GM12878 (cell line): ENCODE data around the gene RCHY1. TPM values are rescaled to one million over a fixed set of nuclear protein-coding genes. Genes with fewer than 3 reads are reported as not detected.

Source experiments
- ATAC-seq: fragments of 200-7000 bp; cut with Tn5 transposase; 3 replicates; pipeline ENCODE4 v1.9.1; 2020; ENCODE audit warnings: mild to moderate bottlenecking, moderate library complexity
- BruUV-seq: library from RNA; stranded (reverse); fragments of 400-500 nt; replicated peaks from 2 replicates; lab custom pipeline; 2021; lab: Mats Ljungman, UMichigan
- CTCF ChIA-PET: fragments of 300-600 bp; sonication (Branson Sonifier 250); formaldehyde crosslinking; extraction: SDS; loops from one replicate; lab custom pipeline; 2021; ENCODE audit warnings: inconsistent platforms; lab: Yijun Ruan, JAX
- POLR2A ChIA-PET: fragments of 350-600 bp; formaldehyde crosslinking; extraction: SDS; loops from one replicate; lab custom pipeline; 2021; ENCODE audit warnings: inconsistent platforms; lab: Charles Lee
- RAD21 ChIA-PET: fragments of 300-600 bp; sonication (Branson Sonifier 250); formaldehyde crosslinking; loops from one replicate; lab custom pipeline; 2023; ENCODE audit warnings: antibody characterized with exemption; ENCODE audit not compliant: unreplicated experiment; lab: Charles Lee
- SMC1A ChIA-PET: fragments of 300-600 bp; sonication (Branson Sonifier 250); formaldehyde crosslinking; loops from one replicate; lab custom pipeline; 2023; ENCODE audit not compliant: unreplicated experiment, uncharacterized antibody; lab: Charles Lee
- DNase-seq: peaks from one replicate; pipeline ENCODE4 v3.0.0-alpha.2; 2011; ENCODE audit warnings: low read depth, low spot score
- FAIRE-seq: peaks from 3 replicates; lab custom pipeline; 2011; peaks lifted over from hg19 to GRCh38; lab: Jason Lieb, UNC
- H2AFZ ChIP-seq: 2 replicates; pipeline ENCODE4 v1.6.0; 2011; ENCODE audit warnings: low read depth, low read length, control low read depth; ENCODE audit not compliant: control insufficient read depth
- H3K27ac ChIP-seq: 2 replicates; pipeline ENCODE4 v1.5.1; 2011; ENCODE audit warnings: control low read depth; ENCODE audit not compliant: control insufficient read depth, insufficient read depth
- H3K27me3 ChIP-seq, 2 experiments: replicated peaks in 1 of 2; 2 replicates each; pipeline versions ENCODE4 v1.6.0 to v1.6.1; 2011; ENCODE audit warnings: low read length in 1 of 2; ENCODE audit not compliant: control insufficient read depth in 2 of 2, insufficient read depth in 2 of 2
- H3K36me3 ChIP-seq, 2 experiments: 2 replicates each; pipeline ENCODE4 v1.5.1; 2011; ENCODE audit warnings: low read length in 1 of 2; ENCODE audit not compliant: control insufficient read depth in 2 of 2, insufficient read depth in 2 of 2
- H3K4me1 ChIP-seq: 2 replicates; pipeline ENCODE4 v1.6.1; 2011; ENCODE audit warnings: mild to moderate bottlenecking, low read length, moderate library complexity, mixed read lengths; ENCODE audit not compliant: control insufficient read depth, insufficient read depth
- H3K4me2 ChIP-seq: 2 replicates; pipeline ENCODE4 v1.6.0; 2011; ENCODE audit warnings: control low read depth; ENCODE audit not compliant: control insufficient read depth, insufficient read depth
- H3K4me3 ChIP-seq: fragments of 200-600 bp; sonication (generic); 2 replicates; pipeline ENCODE4 v1.5.1; 2016
- H3K79me2 ChIP-seq: 2 replicates; pipeline ENCODE4 v1.6.0; 2011; ENCODE audit warnings: low read length; ENCODE audit not compliant: control insufficient read depth, insufficient read depth
- H3K9ac ChIP-seq: 2 replicates; pipeline ENCODE4 v1.8.0; 2011; ENCODE audit warnings: low read length, control low read depth, mixed read lengths; ENCODE audit not compliant: control insufficient read depth, insufficient read depth
- H3K9me3 ChIP-seq: replicated peaks from 3 replicates; pipeline ENCODE4 v1.5.1; 2011; ENCODE audit warnings: mild to moderate bottlenecking, low read length; ENCODE audit not compliant: control insufficient read depth, insufficient read depth
- H4K20me1 ChIP-seq: 2 replicates; pipeline ENCODE4 v1.6.0; 2011; ENCODE audit not compliant: control insufficient read depth, insufficient read depth
- BACH1 ChIP-seq: fragments of 450-650 bp; IDR thresholded peaks from 2 replicates; pipeline ENCODE4 v1.6.1; 2017; ENCODE audit warnings: mild to moderate bottlenecking, borderline replicate concordance
- BCL11A ChIP-seq: IDR thresholded peaks from 2 replicates; pipeline ENCODE4 v1.6.1; 2011; ENCODE audit warnings: low read depth, low read length
- BMI1 ChIP-seq: fragments of 450-650 bp; IDR thresholded peaks from 2 replicates; pipeline ENCODE4 v1.6.1; 2016; ENCODE audit warnings: mild to moderate bottlenecking, moderate library complexity, borderline replicate concordance
- EED ChIP-seq: sonication (generic); IDR thresholded peaks from 2 replicates; pipeline ENCODE4 v1.6.1; 2016; ENCODE audit warnings: antibody characterized with exemption, low read depth
- FOXM1 ChIP-seq: IDR thresholded peaks from 2 replicates; pipeline ENCODE4 v1.6.1; 2012; ENCODE audit warnings: low read depth, mild to moderate bottlenecking, inconsistent platforms, low read length, moderate library complexity
- HDAC6 ChIP-seq: fragments of 200-600 bp; sonication (generic); IDR thresholded peaks from one replicate; pipeline ENCODE4 v1.8.0; 2017; ENCODE audit warnings: antibody characterized with exemption; ENCODE audit not compliant: unreplicated experiment
- HDGF ChIP-seq: fragments of 450-650 bp; IDR thresholded peaks from 2 replicates; pipeline ENCODE4 v1.6.1; 2016; ENCODE audit warnings: antibody characterized with exemption
- JUND ChIP-seq: IDR thresholded peaks from 2 replicates; pipeline ENCODE4 v1.6.1; 2012; ENCODE audit warnings: low read depth, mild to moderate bottlenecking, low read length, improper control_type of control experiment, moderate library complexity
- MEF2B ChIP-seq: fragments of 450-650 bp; IDR thresholded peaks from 2 replicates; pipeline ENCODE4 v1.6.1; 2018; ENCODE audit warnings: mild to moderate bottlenecking, moderate library complexity; ENCODE audit not compliant: partially characterized antibody, poor library complexity, severe bottlenecking
- MYB ChIP-seq: fragments of 150-350 bp; IDR thresholded peaks from 2 replicates; pipeline ENCODE4 v1.6.1; 2014; ENCODE audit warnings: mild to moderate bottlenecking, low read depth, low read length, borderline replicate concordance
- RAD21 ChIP-seq: IDR thresholded peaks from 2 replicates; pipeline ENCODE4 v1.6.1; 2011; ENCODE audit warnings: mild to moderate bottlenecking, low read depth, low read length, moderate library complexity; ENCODE audit not compliant: insufficient read depth
- TARDBP ChIP-seq: IDR thresholded peaks from 2 replicates; pipeline ENCODE4 v1.6.1; 2016; ENCODE audit warnings: borderline replicate concordance
- TCF12 ChIP-seq: IDR thresholded peaks from 2 replicates; pipeline ENCODE4 v1.6.1; 2011; ENCODE audit warnings: low read depth, mild to moderate bottlenecking, low read length
- ZNF274 ChIP-seq: IDR thresholded peaks from one replicate; pipeline ENCODE4 v1.8.0; 2011; ENCODE audit not compliant: insufficient read length, insufficient read depth
- WGBS: methylation state at CpG from one replicate; pipeline ENCODE4 v1.1.6; 2016; ENCODE audit warnings: low lambda C conversion rate; ENCODE audit not compliant: insufficient replicate concordance, insufficient coverage; ENCODE audit errors: missing lambda C conversion rate; 5-methylcytosine and 5-hydroxymethylcytosine counted together
- in situ Hi-C: fragments of 300-500 bp; cut with MboI; formaldehyde crosslinking; loops from 9 replicates; pipeline ENCODE4 v1.14.3; 2018; ENCODE audit warnings: mixed read lengths
- intact Hi-C: fragments of 100-400 bp; cut with micrococcal nuclease; formaldehyde crosslinking; loops from one replicate; pipeline ENCODE4 v1.14.2; 2022; ENCODE audit not compliant: unreplicated experiment
- polyA plus RNA-seq, 11 experiments: library from polyadenylated mRNA; depleted of rRNA in 4 of 11; unstranded in 6 of 11; stranded (reverse) in 5 of 11; fragments of >200 nt; fragmentation: Nextera tagmentation in 4 of 11; fragmentation: Illumina TruSeq in 1 of 11; extraction: Ambion mirVana in 4 of 11; extraction: Trizol in 1 of 11; gene quantifications; 1 replicate in 1 of 11; 2 replicates in 10 of 11; pipeline versions ENCODE4 v1.2.1 to v1.2.3, GENCODE V29; 2011 to 2016; ENCODE audit warnings: inconsistent platforms in 2 of 11, missing spikeins in 2 of 11, low read depth in 1 of 11
- total RNA-seq, 4 experiments: library from RNA; depleted of rRNA in 3 of 4; stranded (reverse); fragments of >200 nt in 3 of 4; fragmentation: Illumina TruSeq in 1 of 4; extraction: Trizol in 1 of 4; gene quantifications; 2 replicates each; pipeline versions ENCODE4 v1.2.1 to v1.2.3, GENCODE V29; 2013 to 2021
- TF ChIP-seq, protein P1 (sequence below): fragments of 450-650 bp; formaldehyde crosslinking; IDR thresholded peaks from 2 replicates; pipeline ENCODE4 v1.5.0; 2022; ENCODE audit warnings: mild to moderate bottlenecking, missing genetic modification characterization
- TF ChIP-seq, protein P2 (sequence below): fragments of 450-650 bp; IDR thresholded peaks from 2 replicates; pipeline ENCODE4 v1.6.1; 2017; ENCODE audit warnings: mild to moderate bottlenecking, moderate library complexity
- TF ChIP-seq, protein P3 (sequence below): IDR thresholded peaks from 2 replicates; pipeline ENCODE4 v1.6.1; 2011; ENCODE audit warnings: low read depth, low read length, improper control_type of control experiment, borderline replicate concordance

RCHY1 gene
- total and polyA plus RNA-seq, 10 of the 15 experiments (the other 5 are each of a cell fraction or from before 2014, with no cell fraction given), result 12.0 to 50.6 (median 26.4) TPM

DNA sequence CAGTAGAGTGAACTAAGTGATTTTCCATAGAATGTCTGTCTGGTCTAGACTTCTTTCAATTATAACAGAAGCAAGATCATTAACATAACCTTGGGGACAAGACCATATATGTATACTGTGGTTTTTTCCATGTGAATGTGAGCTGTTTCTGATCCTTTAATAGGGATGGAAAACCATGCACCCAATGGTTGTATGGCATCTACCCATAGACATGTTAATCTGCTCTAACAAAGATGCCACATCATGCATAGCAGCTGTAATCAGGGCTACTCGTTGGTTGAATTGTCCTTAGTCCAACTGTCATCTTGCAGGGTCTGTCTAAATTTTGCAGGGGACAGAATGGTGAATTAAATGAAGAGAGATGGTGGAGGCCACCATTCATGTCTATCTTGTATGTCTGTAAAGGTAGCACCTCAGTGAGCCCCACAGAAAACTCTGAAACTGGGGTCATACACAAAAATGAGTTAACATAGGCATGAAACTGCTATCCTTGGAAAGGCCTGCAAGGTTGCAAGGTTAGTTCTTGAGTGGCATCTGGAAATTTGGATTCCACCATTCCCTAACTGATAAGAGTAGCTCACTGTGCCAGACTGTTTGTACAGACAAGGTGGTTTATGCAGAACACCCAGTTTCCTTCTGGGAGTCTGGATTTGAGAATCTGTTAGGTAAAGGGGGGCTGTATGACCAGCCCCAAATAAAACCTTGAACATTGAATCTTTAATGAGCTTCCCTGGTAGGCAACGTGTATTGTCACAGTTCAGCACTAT lies 16.5 kb upstream of the RCHY1 start:
- Histone ChIP-seq H3K4me2 (no peak overlapping the region), H2AFZ (no peak overlapping the region), H3K9me3 (no peaks in the 10 kb centered on the region; the same call in 2 of the 3 replicates), H3K4me1 (no peaks in the 10 kb centered on the region), H3K36me3 (peaks cover 0 to 14% of the 10 kb centered on the region in 2 experiments; a peak in 2 of 4 replicates), H3K9ac (no peak overlapping the region), H4K20me1 (no peaks in the 10 kb centered on the region), H3K27ac (no peak overlapping the region), H3K4me3 (no peak overlapping the region), H3K27me3 (no peaks in the 10 kb centered on the region), H3K79me2 (no peaks in the 10 kb centered on the region)
- in situ Hi-C loops (no loop called here), intact Hi-C loops (no loop called here)
- no peak for ATAC-seq
- no peak for FAIRE-seq
- ChIA-PET CTCF (no interaction called here), POLR2A (no interaction called here), SMC1A (no interaction called here), RAD21 (no interaction called here)
- WGBS, result 96% methylated on average over 2 of the region's 2 CpGs
- no TSS peak for BruUV-seq
- DNase-seq, result no peak
- no peak for TF ChIP-seq EED
- TF ChIP-seq RAD21, result no peak
- TF ChIP-seq, protein P1, sequence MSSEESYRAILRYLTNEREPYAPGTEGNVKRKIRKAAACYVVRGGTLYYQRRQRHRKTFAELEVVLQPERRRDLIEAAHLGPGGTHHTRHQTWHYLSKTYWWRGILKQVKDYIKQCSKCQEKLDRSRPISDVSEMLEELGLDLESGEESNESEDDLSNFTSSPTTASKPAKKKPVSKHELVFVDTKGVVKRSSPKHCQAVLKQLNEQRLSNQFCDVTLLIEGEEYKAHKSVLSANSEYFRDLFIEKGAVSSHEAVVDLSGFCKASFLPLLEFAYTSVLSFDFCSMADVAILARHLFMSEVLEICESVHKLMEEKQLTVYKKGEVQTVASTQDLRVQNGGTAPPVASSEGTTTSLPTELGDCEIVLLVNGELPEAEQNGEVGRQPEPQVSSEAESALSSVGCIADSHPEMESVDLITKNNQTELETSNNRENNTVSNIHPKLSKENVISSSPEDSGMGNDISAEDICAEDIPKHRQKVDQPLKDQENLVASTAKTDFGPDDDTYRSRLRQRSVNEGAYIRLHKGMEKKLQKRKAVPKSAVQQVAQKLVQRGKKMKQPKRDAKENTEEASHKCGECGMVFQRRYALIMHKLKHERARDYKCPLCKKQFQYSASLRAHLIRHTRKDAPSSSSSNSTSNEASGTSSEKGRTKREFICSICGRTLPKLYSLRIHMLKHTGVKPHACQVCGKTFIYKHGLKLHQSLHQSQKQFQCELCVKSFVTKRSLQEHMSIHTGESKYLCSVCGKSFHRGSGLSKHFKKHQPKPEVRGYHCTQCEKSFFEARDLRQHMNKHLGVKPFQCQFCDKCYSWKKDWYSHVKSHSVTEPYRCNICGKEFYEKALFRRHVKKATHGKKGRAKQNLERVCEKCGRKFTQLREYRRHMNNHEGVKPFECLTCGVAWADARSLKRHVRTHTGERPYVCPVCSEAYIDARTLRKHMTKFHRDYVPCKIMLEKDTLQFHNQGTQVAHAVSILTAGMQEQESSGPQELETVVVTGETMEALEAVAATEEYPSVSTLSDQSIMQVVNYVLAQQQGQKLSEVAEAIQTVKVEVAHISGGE, result no peak
- TF ChIP-seq HDAC6, result no peak
- no peak for TF ChIP-seq BACH1
- no peak for TF ChIP-seq TARDBP
- TF ChIP-seq BCL11A, result no peak
- no peak for TF ChIP-seq FOXM1
- TF ChIP-seq, protein P2, sequence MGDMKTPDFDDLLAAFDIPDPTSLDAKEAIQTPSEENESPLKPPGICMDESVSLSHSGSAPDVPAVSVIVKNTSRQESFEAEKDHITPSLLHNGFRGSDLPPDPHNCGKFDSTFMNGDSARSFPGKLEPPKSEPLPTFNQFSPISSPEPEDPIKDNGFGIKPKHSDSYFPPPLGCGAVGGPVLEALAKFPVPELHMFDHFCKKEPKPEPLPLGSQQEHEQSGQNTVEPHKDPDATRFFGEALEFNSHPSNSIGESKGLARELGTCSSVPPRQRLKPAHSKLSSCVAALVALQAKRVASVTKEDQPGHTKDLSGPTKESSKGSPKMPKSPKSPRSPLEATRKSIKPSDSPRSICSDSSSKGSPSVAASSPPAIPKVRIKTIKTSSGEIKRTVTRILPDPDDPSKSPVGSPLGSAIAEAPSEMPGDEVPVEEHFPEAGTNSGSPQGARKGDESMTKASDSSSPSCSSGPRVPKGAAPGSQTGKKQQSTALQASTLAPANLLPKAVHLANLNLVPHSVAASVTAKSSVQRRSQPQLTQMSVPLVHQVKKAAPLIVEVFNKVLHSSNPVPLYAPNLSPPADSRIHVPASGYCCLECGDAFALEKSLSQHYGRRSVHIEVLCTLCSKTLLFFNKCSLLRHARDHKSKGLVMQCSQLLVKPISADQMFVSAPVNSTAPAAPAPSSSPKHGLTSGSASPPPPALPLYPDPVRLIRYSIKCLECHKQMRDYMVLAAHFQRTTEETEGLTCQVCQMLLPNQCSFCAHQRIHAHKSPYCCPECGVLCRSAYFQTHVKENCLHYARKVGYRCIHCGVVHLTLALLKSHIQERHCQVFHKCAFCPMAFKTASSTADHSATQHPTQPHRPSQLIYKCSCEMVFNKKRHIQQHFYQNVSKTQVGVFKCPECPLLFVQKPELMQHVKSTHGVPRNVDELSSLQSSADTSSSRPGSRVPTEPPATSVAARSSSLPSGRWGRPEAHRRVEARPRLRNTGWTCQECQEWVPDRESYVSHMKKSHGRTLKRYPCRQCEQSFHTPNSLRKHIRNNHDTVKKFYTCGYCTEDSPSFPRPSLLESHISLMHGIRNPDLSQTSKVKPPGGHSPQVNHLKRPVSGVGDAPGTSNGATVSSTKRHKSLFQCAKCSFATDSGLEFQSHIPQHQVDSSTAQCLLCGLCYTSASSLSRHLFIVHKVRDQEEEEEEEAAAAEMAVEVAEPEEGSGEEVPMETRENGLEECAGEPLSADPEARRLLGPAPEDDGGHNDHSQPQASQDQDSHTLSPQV, result no peak
- TF ChIP-seq, protein P3, sequence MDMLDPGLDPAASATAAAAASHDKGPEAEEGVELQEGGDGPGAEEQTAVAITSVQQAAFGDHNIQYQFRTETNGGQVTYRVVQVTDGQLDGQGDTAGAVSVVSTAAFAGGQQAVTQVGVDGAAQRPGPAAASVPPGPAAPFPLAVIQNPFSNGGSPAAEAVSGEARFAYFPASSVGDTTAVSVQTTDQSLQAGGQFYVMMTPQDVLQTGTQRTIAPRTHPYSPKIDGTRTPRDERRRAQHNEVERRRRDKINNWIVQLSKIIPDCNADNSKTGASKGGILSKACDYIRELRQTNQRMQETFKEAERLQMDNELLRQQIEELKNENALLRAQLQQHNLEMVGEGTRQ, result no peak
- no peak for TF ChIP-seq BMI1
- TF ChIP-seq JUND, result no peak
- TF ChIP-seq MYB, result no peak
- no peak for TF ChIP-seq TCF12
- no peak for TF ChIP-seq MEF2B
- no peak for TF ChIP-seq HDGF
- no peak for TF ChIP-seq ZNF274
